WTC11 (cell line): ENCODE results near the gene CGGBP1.

Experiments used
- MYBL2 ChIP-seq: sonication (generic); formaldehyde crosslinking; IDR thresholded peaks from 2 replicates; pipeline ENCODE4 v1.8.1; 2023; ENCODE audit warnings: mild to moderate bottlenecking, moderate library complexity, missing genetic modification reagents
- TEAD1 ChIP-seq: sonication (generic); formaldehyde crosslinking; IDR thresholded peaks from 2 replicates; pipeline ENCODE4 v1.8.0; 2022; ENCODE audit warnings: mild to moderate bottlenecking, missing genetic modification reagents
- ZNF121 ChIP-seq: sonication (generic); formaldehyde crosslinking; IDR thresholded peaks from 2 replicates; pipeline ENCODE4 v1.8.0; 2023; ENCODE audit warnings: missing genetic modification reagents
- TF ChIP-seq, protein P1 (sequence below): fragments of 200-600 bp; IDR thresholded peaks from 2 replicates; pipeline ENCODE4 v1.8.0; 2022; ENCODE audit warnings: antibody characterized with exemption
- TF ChIP-seq, protein P2 (sequence below): sonication (generic); formaldehyde crosslinking; conservative IDR thresholded peaks from 2 replicates; pipeline ENCODE4 v1.8.1; 2022; ENCODE audit warnings: mild to moderate bottlenecking, missing genetic modification reagents

DNA sequence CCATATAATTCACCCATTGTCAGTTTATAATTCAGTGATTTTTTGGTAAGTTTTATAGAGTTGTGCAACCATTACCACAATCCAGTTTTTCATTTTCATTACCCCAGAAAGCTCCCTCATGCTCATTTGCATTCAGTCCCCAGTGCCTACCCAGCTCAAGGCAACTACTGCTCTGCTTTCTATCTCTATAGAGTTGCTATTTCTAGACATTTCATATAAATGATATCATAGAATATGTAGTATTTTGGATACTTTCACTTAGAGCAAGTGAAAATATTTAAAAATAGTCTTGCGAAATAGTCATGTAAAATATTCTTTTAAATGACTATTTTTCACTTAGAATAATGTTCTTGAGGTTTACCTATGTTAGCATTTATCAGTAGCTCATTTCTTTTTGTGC lies 42.3 kb upstream of the CGGBP1 start:
- TF ChIP-seq, protein P1, sequence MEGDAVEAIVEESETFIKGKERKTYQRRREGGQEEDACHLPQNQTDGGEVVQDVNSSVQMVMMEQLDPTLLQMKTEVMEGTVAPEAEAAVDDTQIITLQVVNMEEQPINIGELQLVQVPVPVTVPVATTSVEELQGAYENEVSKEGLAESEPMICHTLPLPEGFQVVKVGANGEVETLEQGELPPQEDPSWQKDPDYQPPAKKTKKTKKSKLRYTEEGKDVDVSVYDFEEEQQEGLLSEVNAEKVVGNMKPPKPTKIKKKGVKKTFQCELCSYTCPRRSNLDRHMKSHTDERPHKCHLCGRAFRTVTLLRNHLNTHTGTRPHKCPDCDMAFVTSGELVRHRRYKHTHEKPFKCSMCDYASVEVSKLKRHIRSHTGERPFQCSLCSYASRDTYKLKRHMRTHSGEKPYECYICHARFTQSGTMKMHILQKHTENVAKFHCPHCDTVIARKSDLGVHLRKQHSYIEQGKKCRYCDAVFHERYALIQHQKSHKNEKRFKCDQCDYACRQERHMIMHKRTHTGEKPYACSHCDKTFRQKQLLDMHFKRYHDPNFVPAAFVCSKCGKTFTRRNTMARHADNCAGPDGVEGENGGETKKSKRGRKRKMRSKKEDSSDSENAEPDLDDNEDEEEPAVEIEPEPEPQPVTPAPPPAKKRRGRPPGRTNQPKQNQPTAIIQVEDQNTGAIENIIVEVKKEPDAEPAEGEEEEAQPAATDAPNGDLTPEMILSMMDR = no peak
- TF ChIP-seq, protein P2, sequence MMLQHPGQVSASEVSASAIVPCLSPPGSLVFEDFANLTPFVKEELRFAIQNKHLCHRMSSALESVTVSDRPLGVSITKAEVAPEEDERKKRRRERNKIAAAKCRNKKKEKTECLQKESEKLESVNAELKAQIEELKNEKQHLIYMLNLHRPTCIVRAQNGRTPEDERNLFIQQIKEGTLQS (CRISPR knock-in tag) = no peak
- TF ChIP-seq ZNF121 (no peak), MYBL2 (no peak), TEAD1 (CRISPR knock-in tag) (no peak)
